GM23338 (cell line): ENCODE results near the gene RASSF10. TPM values are rescaled to one million over a fixed set of nuclear protein-coding genes. Genes with fewer than 3 reads are reported as not detected.

Source experiments
- ATAC-seq: fragments of 200-7000 bp; cut with Tn5 transposase; 3 replicates; pipeline ENCODE4 v1.9.1; 2020
- DNase-seq: peaks from one replicate; pipeline ENCODE4 v3.0.0-alpha.2; 2015; ENCODE audit warnings: low spot score
- H2AFZ ChIP-seq: fragments of 200-600 bp; sonication (generic); 2 replicates; pipeline ENCODE4 v1.8.0; 2016; ENCODE audit warnings: antibody characterized with exemption, mild to moderate bottlenecking, moderate library complexity
- H3F3A ChIP-seq: fragments of 200-600 bp; sonication (generic); replicated peaks from 2 replicates; pipeline ENCODE4 v1.8.0; 2017; ENCODE audit warnings: antibody characterized with exemption, mixed run types, low read depth
- H3K27ac ChIP-seq: fragments of 200-600 bp; sonication (generic); 2 replicates; pipeline ENCODE4 v1.6.1; 2016; ENCODE audit warnings: low read depth
- H3K27me3 ChIP-seq: fragments of 200-600 bp; sonication (generic); 2 replicates; pipeline ENCODE4 v1.8.0; 2016; ENCODE audit warnings: mild to moderate bottlenecking, mixed run types, moderate library complexity; ENCODE audit not compliant: insufficient read depth
- H3K36me3 ChIP-seq: fragments of 200-600 bp; sonication (generic); 2 replicates; pipeline ENCODE4 v1.8.0; 2016; ENCODE audit warnings: mild to moderate bottlenecking; ENCODE audit not compliant: insufficient read depth
- H3K4me1 ChIP-seq: fragments of 200-600 bp; sonication (generic); 2 replicates; pipeline ENCODE4 v1.8.0; 2016; ENCODE audit warnings: mild to moderate bottlenecking, moderate library complexity; ENCODE audit not compliant: insufficient read depth
- H3K4me2 ChIP-seq: fragments of 200-600 bp; sonication (generic); 2 replicates; pipeline ENCODE4 v1.7.1; 2017; ENCODE audit warnings: mixed run types
- H3K4me3 ChIP-seq: fragments of 200-600 bp; sonication (generic); 2 replicates; pipeline ENCODE4 v1.6.1; 2016; ENCODE audit warnings: mixed run types
- H3K79me2 ChIP-seq: fragments of 200-600 bp; sonication (generic); replicated peaks from 2 replicates; pipeline ENCODE4 v1.8.0; 2017; ENCODE audit warnings: mild to moderate bottlenecking; ENCODE audit not compliant: insufficient read depth
- H3K9me2 ChIP-seq: fragments of 200-600 bp; sonication (generic); 2 replicates; pipeline ENCODE4 v1.8.0; 2017; ENCODE audit not compliant: insufficient read depth
- H4K20me1 ChIP-seq: fragments of 200-600 bp; sonication (generic); replicated peaks from 2 replicates; pipeline ENCODE4 v1.8.0; 2017; ENCODE audit warnings: mild to moderate bottlenecking; ENCODE audit not compliant: insufficient read depth
- H3K27ac Mint-ChIP-seq: 2 replicates; pipeline ENCODE4 v1.8.0; 2020; ENCODE audit warnings: inconsistent platforms, mild to moderate bottlenecking, moderate library complexity, mixed read lengths
- H3K27me3 Mint-ChIP-seq: 3 replicates; pipeline ENCODE4 v1.8.0; 2022; ENCODE audit warnings: low read depth, mild to moderate bottlenecking, moderate library complexity, mixed read lengths, inconsistent platforms; ENCODE audit not compliant: insufficient read depth, poor library complexity
- H3K36me3 Mint-ChIP-seq: 3 replicates; pipeline ENCODE4 v1.8.0; 2021; ENCODE audit warnings: low read depth, mild to moderate bottlenecking, inconsistent platforms, moderate library complexity, mixed read lengths
- H3K4me1 Mint-ChIP-seq: 3 replicates; pipeline ENCODE4 v1.8.0; 2020; ENCODE audit warnings: mild to moderate bottlenecking, inconsistent platforms, mixed read lengths
- H3K4me3 Mint-ChIP-seq: 3 replicates; pipeline ENCODE4 v1.8.0; 2021; ENCODE audit warnings: moderate library complexity, mild to moderate bottlenecking, inconsistent platforms, mixed read lengths
- H3K9me3 Mint-ChIP-seq: 3 replicates; pipeline ENCODE4 v1.8.0; 2020; ENCODE audit warnings: moderate library complexity, mild to moderate bottlenecking, inconsistent platforms, mixed read lengths
- CREB1 ChIP-seq: fragments of 250-450 bp; sonication (Bioruptor Pico); IDR thresholded peaks from 2 replicates; pipeline ENCODE4 v1.5.0; 2020; ENCODE audit warnings: low read depth, mild to moderate bottlenecking, moderate library complexity
- CTCF ChIP-seq, 2 experiments: fragments of 200-600 bp in 1 of 2; sonication (generic) in 1 of 2; conservative IDR thresholded peaks; 2 replicates each; pipeline versions ENCODE4 v1.5.1 to v1.6.1; 2016 to 2017; ENCODE audit warnings: antibody characterized with exemption in 2 of 2, low read depth in 2 of 2, mild to moderate bottlenecking in 2 of 2, moderate library complexity in 1 of 2
- ETS1 ChIP-seq: IDR thresholded peaks from 2 replicates; pipeline ENCODE4 v1.6.1; 2016; ENCODE audit warnings: antibody characterized with exemption
- EZH2 ChIP-seq: fragments of 200-600 bp; sonication (generic); IDR thresholded peaks from one replicate; pipeline ENCODE4 v1.8.0; 2017; ENCODE audit warnings: antibody characterized with exemption, mild to moderate bottlenecking, low read depth; ENCODE audit not compliant: unreplicated experiment
- EZH2phosphoT487 ChIP-seq: fragments of 200-600 bp; sonication (generic); IDR thresholded peaks from one replicate; pipeline ENCODE4 v1.8.1; 2018; ENCODE audit warnings: antibody characterized with exemption; ENCODE audit not compliant: unreplicated experiment
- JUNB ChIP-seq: IDR thresholded peaks from one replicate; pipeline ENCODE4 v1.6.1; 2016; ENCODE audit warnings: antibody characterized with exemption; ENCODE audit not compliant: unreplicated experiment
- NANOG ChIP-seq: IDR thresholded peaks from 2 replicates; pipeline ENCODE4 v1.6.1; 2016; ENCODE audit warnings: antibody characterized with exemption, borderline replicate concordance
- POLR2AphosphoS5 ChIP-seq: IDR thresholded peaks from 2 replicates; pipeline ENCODE4 v1.6.1; 2016; ENCODE audit warnings: antibody characterized with exemption, low read depth
- REST ChIP-seq: IDR thresholded peaks from one replicate; pipeline ENCODE4 v1.6.1; 2018; ENCODE audit warnings: antibody characterized with exemption; ENCODE audit not compliant: unreplicated experiment
- STAT1 ChIP-seq: IDR thresholded peaks from one replicate; pipeline ENCODE4 v1.6.1; 2016; ENCODE audit warnings: antibody characterized with exemption; ENCODE audit not compliant: unreplicated experiment
- ZNF114 ChIP-seq: fragments of 250-450 bp; sonication (Bioruptor Pico); IDR thresholded peaks from 2 replicates; pipeline ENCODE4 v1.5.0; 2020; ENCODE audit warnings: mild to moderate bottlenecking, moderate library complexity
- ZNF331 ChIP-seq: fragments of 250-450 bp; sonication (Bioruptor Pico); IDR thresholded peaks from 2 replicates; pipeline ENCODE4 v1.5.0; 2020; ENCODE audit warnings: low read depth, mild to moderate bottlenecking, moderate library complexity
- ZNF462 ChIP-seq: fragments of 250-450 bp; sonication (Bioruptor Pico); IDR thresholded peaks from 2 replicates; pipeline ENCODE4 v1.5.0; 2020; ENCODE audit warnings: mild to moderate bottlenecking, moderate library complexity
- polyA plus RNA-seq: library from polyadenylated mRNA; unstranded; fragments of >200 nt; fragmentation: Nextera tagmentation; extraction: Ambion mirVana; gene quantifications from 2 replicates; pipeline ENCODE4 v1.2.1, GENCODE V29; 2016
- total RNA-seq: library from RNA; depleted of rRNA; stranded (reverse); fragments of >200 nt; shearing (Covaris generic); gene quantifications from 2 replicates; pipeline ENCODE4 v1.2.3, GENCODE V29; 2014

RASSF10 gene
- total and polyA plus RNA-seq, 2 experiments from 2014 or later: 0.13 to 1.8 TPM

- ATAC-seq (no peak), DNase-seq (no peak)
- H3K4me3 Mint-ChIP-seq: no peak overlapping the region
- H3K4me3 ChIP-seq: no peak overlapping the region
- no peaks in the 10 kb centered on the region for H3K9me3 Mint-ChIP-seq
- no peak overlapping the region for H2AFZ ChIP-seq
- TF ChIP-seq ZNF331 (CRISPR knock-in tag): no peak
- no peak for TF ChIP-seq JUNB
- no peak for TF ChIP-seq ZNF114 (CRISPR knock-in tag)
- TF ChIP-seq EZH2phosphoT487: no peak
- TF ChIP-seq STAT1: no peak
- TF ChIP-seq CTCF (conservative IDR thresholded peaks at IDR 0.05; ENCODE audit: low read depth in 2 of 2): no peak
- TF ChIP-seq ETS1: no peak
- no peak for TF ChIP-seq ZNF462 (CRISPR knock-in tag)
- TF ChIP-seq REST: no peak
- no peak for TF ChIP-seq CREB1 (CRISPR knock-in tag)
- TF ChIP-seq EZH2: no peak
- TF ChIP-seq NANOG: no peak
- TF ChIP-seq POLR2AphosphoS5: no peak
- H3K27me3 ChIP-seq: no peaks in the 10 kb centered on the region
- H3F3A ChIP-seq: no peaks in the 10 kb centered on the region
- no peaks in the 10 kb centered on the region for H3K9me2 ChIP-seq
- no peak overlapping the region for H3K27ac ChIP-seq
- H4K20me1 ChIP-seq: no peaks in the 10 kb centered on the region
- H3K4me1 ChIP-seq: no peaks in the 10 kb centered on the region
- no peaks in the 10 kb centered on the region for H3K36me3 Mint-ChIP-seq
- no peak overlapping the region for H3K27ac Mint-ChIP-seq
- H3K4me1 Mint-ChIP-seq: no peaks in the 10 kb centered on the region
- no peaks in the 10 kb centered on the region for H3K27me3 Mint-ChIP-seq
- H3K4me2 ChIP-seq: no peak overlapping the region
- no peaks in the 10 kb centered on the region for H3K36me3 ChIP-seq
- no peaks in the 10 kb centered on the region for H3K79me2 ChIP-seq
These were observed 37.2 kb upstream of the RASSF10 start for GRCh38 chr11:12971955-12972354.
